ENCODE results near the gene C22orf23.

- no peak for TF ChIP-seq USF1 (IDR thresholded peaks at IDR 0.05; ENCODE audit: borderline replicate concordance, extremely low read length, insufficient read depth, low read depth, low read length)
- no peak for TF ChIP-seq NR2C2 (IDR thresholded peaks at IDR 0.05; ENCODE audit: borderline replicate concordance, control insufficient read depth, insufficient read length, low read depth)
- no peak for TF ChIP-seq CREB1 (IDR thresholded peaks at IDR 0.05; ENCODE audit: low read depth)
- TF ChIP-seq EZH2 (IDR thresholded peaks at IDR 0.05; ENCODE audit: borderline replicate concordance, control insufficient read depth, low read depth, low read length), result no peak
- peak; percentile 40 to 50 (median 48) for TF ChIP-seq CTCF (IDR thresholded peaks at IDR 0.05 in 2 of 3, conservative IDR thresholded peaks at IDR 0.05 in 1 of 3; ENCODE audit: control insufficient read depth in 2 of 3, extremely low read depth in 1 of 3, insufficient read depth in 1 of 3, low read depth in 3 of 3, low read length in 3 of 3)
- TF ChIP-seq MEF2B (IDR thresholded peaks at IDR 0.05; ENCODE audit: partially characterized antibody, poor library complexity, severe bottlenecking), result no peak
- no peak for TF ChIP-seq MAX (IDR thresholded peaks at IDR 0.05; ENCODE audit: low read depth, low read length)
- TF ChIP-seq RAD21 (IDR thresholded peaks at IDR 0.05; ENCODE audit: insufficient read depth, low read depth, low read length), result no peak
- TF ChIP-seq TAF1 (IDR thresholded peaks at IDR 0.05; ENCODE audit: borderline replicate concordance, low read depth, low read length), result no peak
Observed at GRCh38 chr22:37930270-37930951, 23.0 kb downstream of the C22orf23 start.

Measured in GM12878 (cell line).